Measurements from ENCODE around the gene SPECC1L. TPM values are rescaled to one million over a fixed set of nuclear protein-coding genes. Genes with fewer than 3 reads are reported as not detected.

Gene SPECC1L
- total RNA-seq, 4 donors from 2014 or later, result 18.2 to 114 (median 55.3) TPM

GRCh38 chr22:24429411-24430365, 159.1 kb downstream of the SPECC1L start:
- DNase-seq, result no peak
- H3K36me3 ChIP-seq, result no peaks in the 10 kb centered on the region
- H3K9me3 ChIP-seq, result no peaks in the 10 kb centered on the region
- H3K27ac ChIP-seq, result no peak overlapping the region
- TF ChIP-seq POLR2A (IDR thresholded peaks at IDR 0.05), result no peak
- no peak for TF ChIP-seq CTCF (IDR thresholded peaks at IDR 0.05)
- no peaks in the 10 kb centered on the region for H3K27me3 ChIP-seq
- H3K4me1 ChIP-seq, result peaks cover 0 to 11% of the 10 kb centered on the region in 2 donors
- intact Hi-C loops (cut with DNase I; ENCODE audit: low total_unique reads), result no loop called here
- H3K4me3 ChIP-seq, result no peak overlapping the region

DNA sequence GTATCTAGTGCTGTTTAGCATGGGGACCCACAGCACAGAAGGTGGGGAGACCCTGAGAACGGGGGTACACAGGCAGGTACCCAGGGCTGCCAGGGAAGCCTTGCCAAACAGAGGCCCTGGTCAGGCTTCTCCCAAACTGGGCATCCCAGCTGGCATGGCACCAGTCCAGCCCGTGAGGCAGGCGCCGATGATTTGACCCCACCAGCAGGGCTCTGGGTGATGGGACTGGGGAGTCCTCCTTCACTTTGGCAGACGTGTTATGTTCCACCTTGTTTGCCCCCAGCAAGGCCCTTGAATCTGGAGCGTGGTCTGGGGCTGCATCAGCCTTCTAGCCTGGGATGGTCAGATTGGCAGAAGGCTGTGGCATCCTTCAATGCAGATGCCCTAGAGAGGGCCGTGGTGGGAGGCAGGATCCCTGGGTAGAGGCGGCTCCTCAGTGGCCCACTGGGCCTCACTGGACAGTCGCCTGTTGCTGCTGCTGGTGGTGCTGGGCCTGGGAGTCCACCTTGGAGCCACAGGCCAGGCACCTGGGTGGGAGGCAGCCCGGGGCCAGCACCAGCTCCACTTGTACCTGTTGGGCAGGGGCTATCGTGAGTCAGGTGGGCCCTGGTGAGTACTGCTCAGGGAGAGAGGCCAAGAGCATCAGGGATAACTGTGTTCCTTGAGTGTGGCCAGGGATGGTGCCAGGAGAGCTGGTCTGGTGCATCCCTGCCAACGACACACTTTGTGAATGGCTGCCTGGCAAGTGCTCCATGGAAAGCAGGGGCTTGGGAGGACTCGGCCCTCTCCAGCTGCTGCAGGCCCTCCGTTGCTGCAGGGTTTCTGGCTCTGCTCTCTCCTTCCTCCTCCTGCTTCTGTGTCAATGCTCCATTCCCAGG, 160.0 kb downstream of the SPECC1L start:
- peaks cover 0 to 11% of the 10 kb centered on the region in 2 donors for H3K4me1 ChIP-seq
- no peak for DNase-seq
- no peak overlapping the region for H3K27ac ChIP-seq

DNA sequence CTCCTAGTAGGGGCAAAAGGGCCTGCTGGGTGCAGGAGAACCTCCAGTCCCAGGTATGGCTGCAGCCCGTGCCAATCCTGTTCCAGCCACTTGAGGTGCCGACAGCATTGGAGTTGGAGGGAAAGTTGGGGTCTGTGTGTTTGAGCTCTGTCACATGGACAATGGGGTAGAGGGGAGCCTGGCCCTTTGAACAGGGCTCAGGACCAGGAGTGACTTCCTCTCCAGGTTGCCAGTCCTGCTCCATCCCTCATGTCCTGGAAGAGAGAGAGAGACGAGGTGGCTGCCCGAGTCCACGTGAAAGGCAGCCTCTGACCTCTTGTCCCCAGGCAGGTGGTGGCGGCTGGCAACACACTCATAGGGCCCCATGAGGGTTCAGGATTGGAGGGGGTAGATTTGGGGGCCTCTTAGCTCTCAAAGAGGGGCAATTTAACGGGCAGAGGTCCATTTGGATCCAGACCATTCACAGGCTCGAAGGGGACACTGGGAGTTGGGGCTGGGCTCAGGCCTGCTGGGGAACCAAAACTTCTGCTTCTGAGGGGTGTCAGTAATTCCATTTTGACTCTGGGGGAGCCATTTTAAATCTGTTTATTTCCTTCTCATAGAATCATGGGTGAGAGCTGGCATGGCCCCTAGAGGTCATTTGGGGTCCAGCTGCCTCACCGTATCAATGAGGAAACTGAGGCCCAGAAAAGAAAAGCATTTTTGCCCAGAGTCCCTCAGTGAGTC, 160.8 kb downstream of the SPECC1L start:
- H3K4me3 ChIP-seq, result no peak overlapping the region
- intact Hi-C loops (cut with DNase I; ENCODE audit: low total_unique reads), result no loop called here
- TF ChIP-seq CTCF (IDR thresholded peaks at IDR 0.05) (no peak), POLR2A (IDR thresholded peaks at IDR 0.05) (no peak)
- no peaks in the 10 kb centered on the region for H3K9me3 ChIP-seq
- DNase-seq, result no peak
- no peaks in the 10 kb centered on the region for H3K36me3 ChIP-seq
- peaks cover 0 to 11% of the 10 kb centered on the region in 2 donors for H3K4me1 ChIP-seq
- peak overlapping the region; percentile 40 for H3K27ac ChIP-seq
- no peaks in the 10 kb centered on the region for H3K27me3 ChIP-seq

More for the DNA sequence above, 160.0 kb downstream of the SPECC1L start:
- no peak overlapping the region for H3K4me3 ChIP-seq
- intact Hi-C loops (cut with DNase I; ENCODE audit: low total_unique reads), result no loop called here
- TF ChIP-seq CTCF (IDR thresholded peaks at IDR 0.05) (no peak), POLR2A (IDR thresholded peaks at IDR 0.05) (no peak)
- no peaks in the 10 kb centered on the region for H3K36me3 ChIP-seq
- no peaks in the 10 kb centered on the region for H3K9me3 ChIP-seq
- H3K27me3 ChIP-seq, result no peaks in the 10 kb centered on the region

DNA sequence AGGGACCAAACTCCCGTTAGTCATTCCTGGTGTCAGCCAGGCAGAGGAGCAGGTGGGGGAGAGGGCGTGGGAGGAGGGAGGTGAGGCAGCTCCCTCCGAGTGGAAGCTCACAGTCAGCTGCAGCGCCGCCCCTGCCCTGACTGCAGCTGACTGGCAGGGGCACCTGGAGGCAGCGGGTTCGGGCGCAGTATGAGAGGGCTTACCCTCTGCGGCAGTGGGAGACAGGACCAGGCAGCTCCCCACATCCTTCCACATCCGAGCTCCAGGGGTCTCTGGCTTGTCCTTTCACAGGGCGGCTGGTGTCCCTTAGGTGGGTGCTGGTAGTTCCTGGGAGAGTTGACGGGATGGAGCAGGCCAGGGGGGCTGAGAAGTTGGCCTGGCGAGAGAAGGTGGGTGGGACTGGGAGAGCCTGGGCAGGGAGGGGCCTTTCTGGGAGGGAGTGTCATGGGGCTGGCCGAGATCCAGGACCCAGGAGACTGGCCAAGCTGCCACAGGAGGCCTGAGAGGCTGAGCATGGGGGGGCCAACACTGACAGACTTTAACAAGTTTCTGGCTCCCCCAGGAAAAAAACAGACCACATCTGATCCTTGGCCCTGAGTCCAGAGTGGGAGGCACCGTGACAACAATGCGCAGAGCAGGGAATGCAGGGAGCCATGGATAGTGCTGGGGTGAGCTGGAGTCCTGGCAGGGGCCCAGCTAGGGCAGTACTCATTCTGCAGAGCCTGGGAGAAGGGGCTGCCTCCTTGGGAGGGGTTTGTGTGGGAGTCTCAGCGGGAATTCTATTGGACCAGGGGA, 161.6 kb downstream of the SPECC1L start:
- Histone ChIP-seq H3K9me3 (no peaks in the 10 kb centered on the region), H3K4me3 (no peak overlapping the region), H3K36me3 (no peaks in the 10 kb centered on the region), H3K4me1 (peaks cover 0 to 11% of the 10 kb centered on the region in 2 donors), H3K27ac (peak overlapping the region; percentile 40), H3K27me3 (no peaks in the 10 kb centered on the region)
- peak; percentile 58 to 73 for DNase-seq
- intact Hi-C loops (cut with DNase I; ENCODE audit: low total_unique reads), result no loop called here
- no peak for TF ChIP-seq POLR2A (IDR thresholded peaks at IDR 0.05)

Data from uterus (tissue), 4 donors.